Stimulated activated naive CD8-positive, alpha-beta T cell treated with anti-CD3 and anti-CD28 coated beads, Interleukin-15, amount 100 ng/mL, for 72 hours (primary cell): ENCODE data around the gene TTYH3.
"Not testable (repeated sequence)": the region's sequence is repeated elsewhere in the genome, so short reads cannot be mapped to it uniquely, and the experiment has no call there.

Experiments used
- ATAC-seq: fragments of 150-1000 bp; cut with Tn5 transposase; 2 replicates; pipeline ENCODE4 v1.10.0; 2021; ENCODE audit warnings: mild to moderate bottlenecking, moderate library complexity
- DNase-seq, 2 donors: peaks; one replicate each; pipeline ENCODE4 v3.0.0; 2021 to 2022
- H3K27ac Mint-ChIP-seq, 2 donors: one replicate each; pipeline ENCODE4 v1.8.0; 2022; ENCODE audit warnings: mild to moderate bottlenecking in 2 of 2, mixed read lengths in 2 of 2, moderate library complexity in 2 of 2
- H3K27me3 Mint-ChIP-seq: one replicate; pipeline ENCODE4 v1.8.0; 2022; ENCODE audit warnings: mixed read lengths
- H3K4me1 Mint-ChIP-seq: one replicate; pipeline ENCODE4 v1.8.0; 2022; ENCODE audit warnings: mild to moderate bottlenecking, mixed read lengths
- H3K4me3 Mint-ChIP-seq, 2 donors: one replicate each; pipeline ENCODE4 v1.8.0; 2022; ENCODE audit warnings: mild to moderate bottlenecking in 2 of 2, mixed read lengths in 2 of 2, moderate library complexity in 1 of 2
- H3K9me3 Mint-ChIP-seq, 2 donors: one replicate each; pipeline ENCODE4 v1.8.0; 2022; ENCODE audit warnings: mixed read lengths in 2 of 2

The TTYH3 gene

GRCh38 chr7:2597273-2597640 lies 34.5 kb upstream of the TTYH3 start:
- Mint-ChIP-seq H3K27me3 (no peaks in the 10 kb centered on the region), H3K4me1 (no peaks in the 10 kb centered on the region), H3K27ac (no peak overlapping the region), H3K4me3 (no peak overlapping the region), H3K9me3 (no peaks in the 10 kb centered on the region)
- ATAC-seq (no peak), DNase-seq (no peak)

- H3K27me3 Mint-ChIP-seq: no peaks in the 10 kb centered on the region
- H3K4me3 Mint-ChIP-seq: no peak overlapping the region
- H3K27ac Mint-ChIP-seq: no peak overlapping the region
- no peaks in the 10 kb centered on the region for H3K4me1 Mint-ChIP-seq
- ATAC-seq (no peak), DNase-seq (no peak)
- H3K9me3 Mint-ChIP-seq: no peaks in the 10 kb centered on the region
These were observed 33.5 kb upstream of the TTYH3 start for GRCh38 chr7:2598154-2598823.

- no peaks in the 10 kb centered on the region for H3K9me3 Mint-ChIP-seq
These were observed 30.7 kb upstream of the TTYH3 start for GRCh38 chr7:2601065-2601464.

GRCh38 chr7:2601907-2602306 lies 29.9 kb upstream of the TTYH3 start:
- Mint-ChIP-seq H3K27ac (no peak overlapping the region), H3K27me3 (no peaks in the 10 kb centered on the region), H3K9me3 (no peaks in the 10 kb centered on the region), H3K4me3 (no peak overlapping the region), H3K4me1 (no peaks in the 10 kb centered on the region)
- ATAC-seq: no peak
- no peak for DNase-seq

More at GRCh38 chr7:2601065-2601464, 30.7 kb upstream of the TTYH3 start:
- H3K27ac Mint-ChIP-seq: no peak overlapping the region
- H3K4me1 Mint-ChIP-seq: no peaks in the 10 kb centered on the region
- no peak for DNase-seq
- H3K4me3 Mint-ChIP-seq: no peak overlapping the region
- no peaks in the 10 kb centered on the region for H3K27me3 Mint-ChIP-seq
- no peak for ATAC-seq

GRCh38 chr7:2602406-2603043 lies 29.3 kb upstream of the TTYH3 start:
- DNase-seq: no peak
- H3K9me3 Mint-ChIP-seq: no peaks in the 10 kb centered on the region
- no peaks in the 10 kb centered on the region for H3K4me1 Mint-ChIP-seq
- no peak overlapping the region for H3K4me3 Mint-ChIP-seq
- H3K27me3 Mint-ChIP-seq: no peaks in the 10 kb centered on the region
- peak overlapping the region in 1 of 2 donors; percentile 83 for H3K27ac Mint-ChIP-seq
- no peak for ATAC-seq

GRCh38 chr7:2603044-2603965 lies 28.5 kb upstream of the TTYH3 start:
- no peaks in the 10 kb centered on the region for H3K27me3 Mint-ChIP-seq
- DNase-seq: no peak
- ATAC-seq: no peak
- no peaks in the 10 kb centered on the region for H3K4me1 Mint-ChIP-seq
- no peaks in the 10 kb centered on the region for H3K9me3 Mint-ChIP-seq
- no peak overlapping the region for H3K4me3 Mint-ChIP-seq
- H3K27ac Mint-ChIP-seq: peak overlapping the region in 1 of 2 donors; percentile 2

GRCh38 chr7:2604608-2605174 lies 27.1 kb upstream of the TTYH3 start:
- no peak for DNase-seq
- Mint-ChIP-seq H3K27ac (no peak overlapping the region), H3K4me3 (no peak overlapping the region), H3K4me1 (peaks cover 9% of the 10 kb centered on the region), H3K9me3 (no peaks in the 10 kb centered on the region), H3K27me3 (no peaks in the 10 kb centered on the region)
- no peak for ATAC-seq

GRCh38 chr7:2605608-2606538 lies 25.9 kb upstream of the TTYH3 start:
- Mint-ChIP-seq H3K4me3 (no peak overlapping the region), H3K27ac (no peak overlapping the region), H3K27me3 (no peaks in the 10 kb centered on the region), H3K9me3 (no peaks in the 10 kb centered on the region), H3K4me1 (peaks cover 9% of the 10 kb centered on the region)
- DNase-seq (no peak), ATAC-seq (no peak)

- Mint-ChIP-seq H3K4me1 (peaks cover 9% of the 10 kb centered on the region), H3K27ac (no peak overlapping the region), H3K9me3 (no peaks in the 10 kb centered on the region), H3K27me3 (no peaks in the 10 kb centered on the region), H3K4me3 (no peak overlapping the region)
- no peak for ATAC-seq
- no peak for DNase-seq
These were observed 25.2 kb upstream of the TTYH3 start for GRCh38 chr7:2606539-2606936.

- Mint-ChIP-seq H3K9me3 (no peaks in the 10 kb centered on the region), H3K27me3 (no peaks in the 10 kb centered on the region), H3K27ac (no peak overlapping the region), H3K4me1 (peaks cover 9% of the 10 kb centered on the region), H3K4me3 (no peak overlapping the region)
- ATAC-seq: no peak
- no peak for DNase-seq
These were observed 24.5 kb upstream of the TTYH3 start for GRCh38 chr7:2607122-2607922.

GRCh38 chr7:2607923-2608904 lies 23.6 kb upstream of the TTYH3 start:
- DNase-seq (no peak), ATAC-seq (no peak)
- Mint-ChIP-seq H3K27me3 (no peaks in the 10 kb centered on the region), H3K27ac (no peak overlapping the region), H3K9me3 (no peaks in the 10 kb centered on the region), H3K4me1 (peaks cover 9% of the 10 kb centered on the region), H3K4me3 (no peak overlapping the region)

- no peak overlapping the region for H3K4me3 Mint-ChIP-seq
- DNase-seq: no peak
These were observed 22.8 kb upstream of the TTYH3 start for GRCh38 chr7:2608921-2609411.

GRCh38 chr7:2609646-2610045 lies 22.1 kb upstream of the TTYH3 start:
- H3K27me3 Mint-ChIP-seq, H3K4me1 Mint-ChIP-seq, DNase-seq, H3K27ac Mint-ChIP-seq, ATAC-seq, H3K4me3 Mint-ChIP-seq, H3K9me3 Mint-ChIP-seq: not testable (repeated sequence)

More at GRCh38 chr7:2608921-2609411, 22.8 kb upstream of the TTYH3 start:
- peak; percentile 70 for ATAC-seq
- no peaks in the 10 kb centered on the region for H3K9me3 Mint-ChIP-seq
- peaks cover 9% of the 10 kb centered on the region for H3K4me1 Mint-ChIP-seq
- H3K27ac Mint-ChIP-seq: no peak overlapping the region
- no peaks in the 10 kb centered on the region for H3K27me3 Mint-ChIP-seq
